ENCODE results near the gene ATP8A2.
"Not testable (repeated sequence)": the region's sequence is repeated elsewhere in the genome, so short reads cannot be mapped to it uniquely, and the experiment has no call there.

ATP8A2 gene

GRCh38 chr13:25803641-25804040 lies 431.9 kb downstream of the ATP8A2 start:
- no peak for DNase-seq (ENCODE audit: low read depth in 2 of 2)

- DNase-seq (ENCODE audit: low read depth in 2 of 2): no peak
Observed at GRCh38 chr13:25806264-25806974, 434.6 kb downstream of the ATP8A2 start.

- DNase-seq (ENCODE audit: low read depth in 2 of 2): no peak
Observed at GRCh38 chr13:25807562-25807961, 435.8 kb downstream of the ATP8A2 start.

- no peak for DNase-seq (ENCODE audit: low read depth in 2 of 2)
Observed at GRCh38 chr13:25811506-25811905, 439.7 kb downstream of the ATP8A2 start.

- no peak for DNase-seq (ENCODE audit: low read depth in 2 of 2)
Observed at GRCh38 chr13:25816239-25816638, 444.5 kb downstream of the ATP8A2 start.

GRCh38 chr13:25819856-25820530 lies 448.2 kb downstream of the ATP8A2 start:
- DNase-seq (ENCODE audit: low read depth in 2 of 2): no peak

GRCh38 chr13:25821776-25822175 lies 450.0 kb downstream of the ATP8A2 start:
- DNase-seq (ENCODE audit: low read depth in 2 of 2): no peak

GRCh38 chr13:25827221-25827620 lies 455.4 kb downstream of the ATP8A2 start:
- not testable (repeated sequence) for DNase-seq (ENCODE audit: low read depth in 2 of 2)

GRCh38 chr13:25827831-25828465 lies 456.2 kb downstream of the ATP8A2 start:
- DNase-seq (ENCODE audit: low read depth in 2 of 2): no peak

GRCh38 chr13:25833761-25834160 lies 462.0 kb downstream of the ATP8A2 start:
- no peak for DNase-seq (ENCODE audit: low read depth in 2 of 2)

- DNase-seq (ENCODE audit: low read depth in 2 of 2): no peak
Observed at GRCh38 chr13:25836574-25837336, 465.0 kb downstream of the ATP8A2 start.

- DNase-seq (ENCODE audit: low read depth in 2 of 2): no peak
Observed at GRCh38 chr13:25839371-25839770, 467.6 kb downstream of the ATP8A2 start.

GRCh38 chr13:25840261-25840660 lies 468.5 kb downstream of the ATP8A2 start:
- no peak for DNase-seq (ENCODE audit: low read depth in 2 of 2)

- DNase-seq (ENCODE audit: low read depth in 2 of 2): no peak
Observed at GRCh38 chr13:25840931-25841330, 469.2 kb downstream of the ATP8A2 start.

- no peak for DNase-seq (ENCODE audit: low read depth in 2 of 2)
Observed at GRCh38 chr13:25843692-25844091, 471.9 kb downstream of the ATP8A2 start.

GRCh38 chr13:25844559-25845434 lies 473.0 kb downstream of the ATP8A2 start:
- DNase-seq (ENCODE audit: low read depth in 2 of 2): no peak

GRCh38 chr13:25846222-25846984 lies 474.6 kb downstream of the ATP8A2 start:
- no peak for DNase-seq (ENCODE audit: low read depth in 2 of 2)

- DNase-seq (ENCODE audit: low read depth in 2 of 2): no peak
Observed at GRCh38 chr13:25847145-25847544, 475.4 kb downstream of the ATP8A2 start.

- DNase-seq (ENCODE audit: low read depth in 2 of 2): no peak
Observed at GRCh38 chr13:25847635-25848626, 476.2 kb downstream of the ATP8A2 start.
